ENCODE data around the gene VPS37B.
A peak's percentile ranks its signal among the peaks of the same experiment; 100 is the strongest.

VPS37B gene

DNA sequence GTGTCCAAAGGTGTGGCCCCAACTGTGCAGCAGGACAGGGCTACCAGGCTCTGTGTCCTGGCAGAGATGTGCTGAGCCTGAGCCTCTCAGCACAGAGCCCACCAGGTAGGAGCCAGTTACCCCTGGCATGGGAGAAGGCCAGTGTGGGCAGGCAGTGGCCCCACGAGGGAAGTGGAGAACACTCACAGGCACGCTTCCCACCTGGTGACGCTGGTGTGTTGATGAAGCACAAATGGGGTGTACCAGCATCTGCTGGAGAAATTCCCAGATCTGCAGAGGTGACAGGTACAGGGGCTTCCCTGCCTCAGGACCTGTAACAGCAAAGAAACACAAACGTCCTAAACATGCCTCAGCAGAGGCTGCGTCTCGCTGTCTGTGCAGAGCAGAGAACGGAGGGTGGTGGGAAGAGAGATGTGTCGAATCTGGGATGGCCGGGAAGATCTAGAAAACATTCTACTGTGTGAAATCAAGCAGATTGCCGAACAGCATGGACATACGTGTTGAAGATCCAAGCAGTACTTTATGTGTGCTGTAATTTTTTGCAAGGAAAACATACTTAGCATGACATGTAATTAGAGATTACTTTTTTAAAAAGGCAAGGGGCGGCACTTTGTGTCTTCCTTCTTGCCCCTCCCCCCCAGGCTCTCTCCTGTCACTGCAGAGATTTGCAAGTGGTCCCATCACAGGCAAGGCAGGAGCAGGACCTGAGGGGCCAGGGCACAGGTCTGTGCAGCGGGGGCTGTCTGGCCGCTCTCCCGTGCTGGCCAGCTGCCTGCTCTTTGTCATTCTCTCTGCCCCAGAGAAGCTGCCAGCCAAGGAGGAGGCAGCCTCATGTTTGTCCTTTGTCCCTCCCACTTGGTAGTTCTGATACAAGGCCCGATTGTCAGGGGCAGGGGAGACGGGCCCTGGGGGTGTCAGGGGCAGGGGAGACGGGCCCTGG lies 43.3 kb downstream of the VPS37B start:
- Mint-ChIP-seq H3K27me3 (ENCODE audit: low read depth) (no peaks in the 10 kb centered on the region), H3K4me1 (peaks cover 12% of the 10 kb centered on the region), H3K4me3 (no peak overlapping the region), H3K9me3 (no peaks in the 10 kb centered on the region), H3K27ac (peak overlapping the region in 2 of 3 experiments; percentile 2 to 21), H3K36me3 (ENCODE audit: low read depth) (peaks cover 6% of the 10 kb centered on the region)
- TF ChIP-seq CTCF (IDR thresholded peaks at IDR 0.05; ENCODE audit: unreplicated experiment in 3 of 3), result no peak

- no peak for TF ChIP-seq CTCF (IDR thresholded peaks at IDR 0.05; ENCODE audit: unreplicated experiment in 3 of 3)
- H3K4me1 Mint-ChIP-seq, result peaks cover 12% of the 10 kb centered on the region
- no peak overlapping the region for H3K4me3 Mint-ChIP-seq
- no peaks in the 10 kb centered on the region for H3K9me3 Mint-ChIP-seq
- H3K36me3 Mint-ChIP-seq (ENCODE audit: low read depth), result peaks cover 6% of the 10 kb centered on the region
- no peak overlapping the region for H3K27ac Mint-ChIP-seq
- H3K27me3 Mint-ChIP-seq (ENCODE audit: low read depth), result no peaks in the 10 kb centered on the region
Measured at GRCh38 chr12:122851820-122852219, 44.1 kb downstream of the VPS37B start.

GRCh38 chr12:122850695-122851350 lies 45.1 kb downstream of the VPS37B start:
- H3K4me3 Mint-ChIP-seq, result no peak overlapping the region
- no peaks in the 10 kb centered on the region for H3K27me3 Mint-ChIP-seq (ENCODE audit: low read depth)
- TF ChIP-seq CTCF (IDR thresholded peaks at IDR 0.05; ENCODE audit: unreplicated experiment in 3 of 3), result no peak
- peaks cover 12% of the 10 kb centered on the region for H3K4me1 Mint-ChIP-seq
- H3K9me3 Mint-ChIP-seq, result no peaks in the 10 kb centered on the region
- H3K27ac Mint-ChIP-seq, result no peak overlapping the region
- peaks cover 6% of the 10 kb centered on the region for H3K36me3 Mint-ChIP-seq (ENCODE audit: low read depth)

DNA sequence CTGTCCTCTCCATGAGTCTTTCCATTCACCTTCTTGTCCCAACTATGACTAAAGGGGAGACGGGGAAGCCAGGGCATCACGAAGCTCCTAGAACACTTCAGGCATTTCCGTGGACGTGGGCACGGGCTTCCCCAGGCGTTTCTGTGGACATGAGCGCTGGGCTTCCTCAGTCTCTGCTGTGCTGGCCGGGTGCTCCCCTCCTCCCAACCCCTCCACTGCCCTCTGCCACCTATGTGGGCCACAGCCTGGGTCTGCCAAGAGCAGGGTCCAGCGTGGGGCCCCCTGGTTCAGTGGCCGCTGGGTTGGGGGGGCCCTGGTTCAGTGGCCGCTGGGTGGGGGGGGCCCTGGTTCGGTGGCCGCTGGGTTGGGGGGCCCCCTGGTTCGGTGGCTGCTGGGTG lies 45.9 kb downstream of the VPS37B start:
- H3K4me1 Mint-ChIP-seq, result peaks cover 12% of the 10 kb centered on the region
- H3K27ac Mint-ChIP-seq, result peak overlapping the region in 1 of 3 experiments; percentile 66
- no peak for TF ChIP-seq CTCF (IDR thresholded peaks at IDR 0.05; ENCODE audit: unreplicated experiment in 3 of 3)
- H3K4me3 Mint-ChIP-seq, result no peak overlapping the region
- peaks cover 6% of the 10 kb centered on the region for H3K36me3 Mint-ChIP-seq (ENCODE audit: low read depth)
- H3K9me3 Mint-ChIP-seq, result no peaks in the 10 kb centered on the region
- no peaks in the 10 kb centered on the region for H3K27me3 Mint-ChIP-seq (ENCODE audit: low read depth)

- Mint-ChIP-seq H3K36me3 (ENCODE audit: low read depth) (peaks cover 6% of the 10 kb centered on the region), H3K4me3 (no peak overlapping the region), H3K9me3 (no peaks in the 10 kb centered on the region), H3K27me3 (ENCODE audit: low read depth) (no peaks in the 10 kb centered on the region), H3K27ac (peak overlapping the region in 2 of 3 experiments; percentile 56 to 66), H3K4me1 (peaks cover 16% of the 10 kb centered on the region)
- TF ChIP-seq CTCF (IDR thresholded peaks at IDR 0.05; ENCODE audit: unreplicated experiment in 3 of 3), result no peak
Measured at GRCh38 chr12:122849352-122850047, 46.4 kb downstream of the VPS37B start.
